ENCODE results near the gene BTBD9.

The BTBD9 gene

GRCh38 chr6:38188677-38189335, 450.9 kb downstream of the BTBD9 start:
- no peak for DNase-seq

- no peak for DNase-seq
These were observed 451.7 kb downstream of the BTBD9 start for GRCh38 chr6:38187811-38188590.

GRCh38 chr6:38187325-38187724, 452.4 kb downstream of the BTBD9 start:
- no peak for DNase-seq

- DNase-seq = no peak
These were observed 454.0 kb downstream of the BTBD9 start for GRCh38 chr6:38185752-38186151.

- DNase-seq = no peak
These were observed 454.5 kb downstream of the BTBD9 start for GRCh38 chr6:38185244-38185643.

- DNase-seq = no peak
These were observed 455.1 kb downstream of the BTBD9 start for GRCh38 chr6:38184585-38185080.

GRCh38 chr6:38183856-38184584, 455.7 kb downstream of the BTBD9 start:
- no peak for DNase-seq

- DNase-seq = no peak
These were observed 457.3 kb downstream of the BTBD9 start for GRCh38 chr6:38182426-38182825.

- DNase-seq = no peak
These were observed 459.1 kb downstream of the BTBD9 start for GRCh38 chr6:38180586-38180985.

- DNase-seq = no peak
These were observed 459.8 kb downstream of the BTBD9 start for GRCh38 chr6:38179794-38180430.

GRCh38 chr6:38179300-38179699, 460.4 kb downstream of the BTBD9 start:
- DNase-seq = no peak

- DNase-seq = no peak
These were observed 461.2 kb downstream of the BTBD9 start for GRCh38 chr6:38178584-38178886.

GRCh38 chr6:38177882-38178583, 461.7 kb downstream of the BTBD9 start:
- no peak for DNase-seq

- DNase-seq = no peak
These were observed 462.7 kb downstream of the BTBD9 start for GRCh38 chr6:38176797-38177751.

- no peak for DNase-seq
These were observed 463.9 kb downstream of the BTBD9 start for GRCh38 chr6:38175786-38176185.

GRCh38 chr6:38174806-38175495, 464.8 kb downstream of the BTBD9 start:
- DNase-seq = no peak

GRCh38 chr6:38174315-38174714, 465.4 kb downstream of the BTBD9 start:
- no peak for DNase-seq

- no peak for DNase-seq
These were observed 465.8 kb downstream of the BTBD9 start for GRCh38 chr6:38173909-38174308.

GRCh38 chr6:38172739-38173410, 466.9 kb downstream of the BTBD9 start:
- DNase-seq = no peak
